GM13976 (cell line): ENCODE results near the gene KSR1.

Experiments used
- DNase-seq: peaks from one replicate; pipeline ENCODE4 v3.0.0; 2012; ENCODE audit warnings: low spot score
- CTCF ChIP-seq: IDR thresholded peaks from 2 replicates; pipeline ENCODE4 v1.5.1; 2012; ENCODE audit warnings: borderline replicate concordance, mild to moderate bottlenecking; ENCODE audit not compliant: insufficient read depth; ENCODE audit errors: extremely low read depth, missing control alignments, control extremely low read depth
- in situ Hi-C: fragments of 300-500 bp; cut with MboI; formaldehyde crosslinking; loops from one replicate; pipeline ENCODE4 v1.12.0; 2022; ENCODE audit warnings: low sequenced_read_pairs, mixed read lengths, inconsistent platforms; ENCODE audit not compliant: unreplicated experiment

Gene KSR1

DNA sequence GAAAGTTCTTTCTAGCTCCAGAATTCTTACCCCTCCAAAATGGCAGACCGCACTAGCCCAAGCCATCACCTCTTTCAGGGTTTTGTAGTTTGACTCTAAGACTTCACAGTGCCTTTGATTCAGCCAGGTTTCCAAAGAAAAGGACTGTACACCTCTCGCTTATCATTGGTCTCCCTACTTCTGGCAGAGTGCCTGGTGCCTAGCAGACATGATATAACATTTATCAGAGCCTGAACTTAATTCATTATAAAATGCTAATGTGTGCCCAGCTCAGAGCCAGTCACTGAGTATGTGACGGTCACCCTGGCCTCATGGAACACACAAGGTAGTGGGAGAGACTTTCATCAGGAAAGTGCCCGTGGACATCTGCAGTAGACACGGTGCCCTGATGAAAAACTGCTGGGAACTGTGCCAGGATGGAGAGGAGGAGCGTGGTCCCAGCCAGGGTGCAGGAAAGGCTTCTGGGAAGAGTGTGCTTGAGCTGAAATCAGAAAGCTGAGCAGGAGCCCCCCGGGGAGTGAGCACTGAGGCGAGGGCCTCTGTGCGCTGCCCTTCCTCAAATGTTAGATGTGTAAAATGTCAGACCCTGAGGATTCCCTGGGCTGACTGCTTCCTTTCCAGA, 140.4 kb downstream of the KSR1 start:
- no peak for DNase-seq
- in situ Hi-C loops: loop anchor here (10.0 to 25.0 kb wide), 3 partner anchors 142 to 534 kb away; partner anchors contain the start of gene KSR1

DNA sequence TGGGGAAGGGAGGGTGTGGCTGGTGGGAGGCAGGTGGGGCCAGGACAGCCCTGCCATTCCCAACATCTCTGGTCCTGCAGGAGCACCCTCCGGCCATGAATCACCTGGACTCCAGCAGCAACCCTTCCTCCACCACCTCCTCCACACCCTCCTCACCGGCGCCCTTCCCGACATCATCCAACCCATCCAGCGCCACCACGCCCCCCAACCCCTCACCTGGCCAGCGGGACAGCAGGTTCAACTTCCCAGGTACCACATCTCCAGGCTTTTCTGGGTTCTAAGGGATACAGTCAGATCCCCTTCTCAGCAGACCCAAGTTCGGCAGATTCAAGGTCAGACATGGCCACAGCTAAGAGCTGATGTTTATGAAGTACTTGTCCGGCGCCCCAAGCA, 140.9 kb downstream of the KSR1 start:
- in situ Hi-C loops: loop anchor here (10.0 to 25.0 kb wide), 3 partner anchors 142 to 535 kb away; partner anchors contain the start of gene KSR1
- DNase-seq: no peak
- no peak for TF ChIP-seq CTCF

More for the DNA sequence above, 140.4 kb downstream of the KSR1 start:
- no peak for TF ChIP-seq CTCF

DNA sequence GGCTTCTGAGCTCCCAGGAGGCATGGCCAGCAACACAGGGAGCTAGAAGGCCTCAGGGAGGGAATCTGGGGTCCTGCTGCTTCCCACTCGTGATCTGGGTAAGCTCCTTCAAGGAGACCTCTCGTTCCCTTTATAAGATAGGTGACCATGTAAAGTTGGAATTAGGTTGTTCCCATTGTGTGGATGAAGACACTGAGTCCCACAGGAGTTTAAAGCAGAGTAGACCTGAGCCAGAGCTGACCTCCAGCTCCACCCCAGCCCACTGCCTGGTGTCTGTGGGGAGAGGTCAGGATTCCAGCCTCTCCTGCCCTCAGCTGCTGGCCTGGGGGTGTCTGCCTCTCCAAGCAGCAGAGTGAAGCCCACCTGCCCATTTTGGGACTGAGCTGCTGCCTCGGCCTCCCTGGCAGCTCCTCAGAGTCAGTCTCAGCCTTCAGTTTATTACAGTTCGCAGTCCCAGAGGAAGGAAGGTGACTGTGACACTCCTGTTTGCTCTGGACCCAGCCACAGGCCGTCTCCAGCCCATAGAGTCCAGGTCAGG, 141.6 kb downstream of the KSR1 start:
- no peak for TF ChIP-seq CTCF
- in situ Hi-C loops: loop anchor here (10.0 to 25.0 kb wide), 3 partner anchors 143 to 536 kb away; partner anchors contain the start of gene KSR1
- DNase-seq: no peak

- DNase-seq: no peak
- in situ Hi-C loops: loop anchor here (10.0 to 25.0 kb wide), 3 partner anchors 144 to 536 kb away; partner anchors contain the start of gene KSR1
- TF ChIP-seq CTCF: no peak
Observed at GRCh38 chr17:27598337-27599050, 142.2 kb downstream of the KSR1 start.

- in situ Hi-C loops: loop anchor here (10.0 to 25.0 kb wide), 3 partner anchors 54 to 388 kb away; no protein-coding TSS in a partner anchor
- TF ChIP-seq CTCF: no peak
- no peak for DNase-seq
Observed at GRCh38 chr17:27600471-27600870, 144.2 kb downstream of the KSR1 start.

DNA sequence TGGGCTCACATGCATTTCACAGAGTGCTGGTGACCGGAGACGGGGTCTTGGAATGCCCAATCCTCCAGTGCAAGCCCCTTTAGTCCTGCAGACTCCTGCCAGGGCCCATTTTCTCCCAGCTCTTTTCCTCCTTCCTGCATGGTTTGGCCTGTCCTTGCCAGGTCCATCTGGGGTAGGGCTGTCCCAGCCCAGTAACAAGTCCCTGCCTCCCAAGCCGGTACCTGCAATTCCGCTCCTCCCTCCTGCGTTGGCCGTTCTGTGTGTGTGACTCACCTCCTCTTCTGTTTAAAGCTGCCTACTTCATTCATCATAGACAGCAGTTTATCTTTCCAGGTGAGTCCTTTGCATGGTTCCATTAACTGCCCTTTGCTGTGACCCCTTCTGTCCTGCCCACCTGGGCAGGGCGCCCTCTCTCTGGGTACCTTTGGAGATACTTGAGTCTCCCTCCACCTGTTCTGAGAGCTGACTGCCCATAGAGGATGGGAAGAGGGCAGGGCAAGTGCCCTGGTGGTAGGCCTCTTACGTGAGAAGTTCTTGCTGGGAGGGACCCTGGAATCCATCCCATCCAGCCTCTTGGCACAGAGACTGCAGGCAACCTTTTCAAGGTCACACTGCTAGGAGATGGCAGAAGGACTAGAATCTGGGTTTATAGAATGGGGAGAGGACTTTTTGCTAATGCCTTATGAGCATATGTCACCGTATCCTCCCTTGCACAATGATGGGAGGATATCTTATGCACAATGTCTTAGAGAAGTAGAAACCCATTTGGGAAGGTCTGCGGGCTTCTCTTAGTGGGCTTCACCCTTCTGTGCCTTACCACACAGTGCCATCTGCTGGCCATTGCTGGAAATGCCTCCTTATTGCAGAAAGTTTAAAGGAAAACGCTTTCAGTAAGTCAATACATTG, 145.1 kb downstream of the KSR1 start:
- peak; percentile 77 for DNase-seq
- peak; percentile 87 for TF ChIP-seq CTCF
- in situ Hi-C loops: loop anchor here (10.0 to 25.0 kb wide), 3 partner anchors 53 to 389 kb away; no protein-coding TSS in a partner anchor
